WERI-Rb-1 (cell line): ENCODE data around the gene TRIM26.
"Not testable (repeated sequence)": the region's sequence is repeated elsewhere in the genome, so short reads cannot be mapped to it uniquely, and the experiment has no call there.

Experiments
- DNase-seq: peaks from one replicate; pipeline ENCODE4 v3.0.0-alpha.2; 2020
- H3K27ac ChIP-seq: fragments of 250-450 bp; sonication (Bioruptor Pico); 2 replicates; pipeline ENCODE4 v1.5.1; 2020; ENCODE audit warnings: mild to moderate bottlenecking, moderate library complexity
- H3K27me3 ChIP-seq: fragments of 250-450 bp; sonication (Bioruptor Pico); 2 replicates; pipeline ENCODE4 v1.5.1; 2021; ENCODE audit warnings: mild to moderate bottlenecking, low read depth, moderate library complexity; ENCODE audit not compliant: insufficient read depth, severe bottlenecking
- H3K36me3 ChIP-seq: fragments of 250-450 bp; sonication (Bioruptor Pico); 2 replicates; pipeline ENCODE4 v1.5.1; 2020; ENCODE audit warnings: mild to moderate bottlenecking, moderate library complexity
- H3K4me3 ChIP-seq: 2 replicates; pipeline ENCODE4 v1.5.1; 2011; ENCODE audit warnings: low read depth, mild to moderate bottlenecking, control low read depth, low read length
- H3K9me3 ChIP-seq: fragments of 250-450 bp; sonication (Bioruptor Pico); 2 replicates; pipeline ENCODE4 v1.5.1; 2021; ENCODE audit warnings: mild to moderate bottlenecking, moderate library complexity; ENCODE audit not compliant: severe bottlenecking
- TF ChIP-seq, protein P1 (sequence below): IDR thresholded peaks from 2 replicates; pipeline ENCODE4 v1.5.1; 2011; ENCODE audit warnings: low read depth, mild to moderate bottlenecking, control low read depth, inconsistent platforms, low read length

Gene TRIM26

GRCh38 chr6:30223339-30223738 is 10.1 kb upstream of the TRIM26 start:
- H3K27ac ChIP-seq = no peak overlapping the region
- no peak for DNase-seq
- H3K36me3 ChIP-seq = no peaks in the 10 kb centered on the region
- no peak overlapping the region for H3K4me3 ChIP-seq
- H3K27me3 ChIP-seq = peaks cover 3% of the 10 kb centered on the region
- TF ChIP-seq, protein P1, sequence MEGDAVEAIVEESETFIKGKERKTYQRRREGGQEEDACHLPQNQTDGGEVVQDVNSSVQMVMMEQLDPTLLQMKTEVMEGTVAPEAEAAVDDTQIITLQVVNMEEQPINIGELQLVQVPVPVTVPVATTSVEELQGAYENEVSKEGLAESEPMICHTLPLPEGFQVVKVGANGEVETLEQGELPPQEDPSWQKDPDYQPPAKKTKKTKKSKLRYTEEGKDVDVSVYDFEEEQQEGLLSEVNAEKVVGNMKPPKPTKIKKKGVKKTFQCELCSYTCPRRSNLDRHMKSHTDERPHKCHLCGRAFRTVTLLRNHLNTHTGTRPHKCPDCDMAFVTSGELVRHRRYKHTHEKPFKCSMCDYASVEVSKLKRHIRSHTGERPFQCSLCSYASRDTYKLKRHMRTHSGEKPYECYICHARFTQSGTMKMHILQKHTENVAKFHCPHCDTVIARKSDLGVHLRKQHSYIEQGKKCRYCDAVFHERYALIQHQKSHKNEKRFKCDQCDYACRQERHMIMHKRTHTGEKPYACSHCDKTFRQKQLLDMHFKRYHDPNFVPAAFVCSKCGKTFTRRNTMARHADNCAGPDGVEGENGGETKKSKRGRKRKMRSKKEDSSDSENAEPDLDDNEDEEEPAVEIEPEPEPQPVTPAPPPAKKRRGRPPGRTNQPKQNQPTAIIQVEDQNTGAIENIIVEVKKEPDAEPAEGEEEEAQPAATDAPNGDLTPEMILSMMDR = no peak
- H3K9me3 ChIP-seq = peaks cover 16% of the 10 kb centered on the region

- H3K36me3 ChIP-seq, H3K27ac ChIP-seq, DNase-seq, H3K27me3 ChIP-seq, H3K4me3 ChIP-seq: not testable (repeated sequence)
- H3K9me3 ChIP-seq = peaks cover 16% of the 10 kb centered on the region
Measured at GRCh38 chr6:30221956-30222355, 8.8 kb upstream of the TRIM26 start.

DNA sequence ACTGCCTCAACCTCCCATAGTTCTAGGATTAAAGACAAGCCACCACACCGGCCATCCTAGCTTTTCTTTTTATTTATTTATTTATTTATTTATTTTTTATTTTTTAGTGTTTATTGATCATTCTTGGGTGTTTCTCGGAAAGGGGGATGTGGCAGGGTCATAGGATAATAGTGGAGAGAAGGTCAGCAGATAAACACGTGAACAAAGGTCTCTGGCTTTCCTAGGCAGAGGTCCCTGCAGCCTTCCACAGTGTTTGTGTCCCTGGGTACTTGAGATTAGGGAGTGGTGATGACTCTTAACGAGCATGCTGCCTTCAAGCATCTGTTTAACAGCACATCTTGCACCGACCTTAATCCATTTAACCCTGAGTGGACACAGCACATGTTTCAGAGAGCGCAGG is 8.2 kb upstream of the TRIM26 start:
- H3K9me3 ChIP-seq = peaks cover 16% of the 10 kb centered on the region
- not testable (repeated sequence) for H3K27me3 ChIP-seq, H3K36me3 ChIP-seq, H3K4me3 ChIP-seq, H3K27ac ChIP-seq, DNase-seq

GRCh38 chr6:30219244-30219643 is 6.0 kb upstream of the TRIM26 start:
- Histone ChIP-seq H3K27me3 (no peaks in the 10 kb centered on the region), H3K36me3 (no peaks in the 10 kb centered on the region), H3K4me3 (no peak overlapping the region), H3K27ac (no peak overlapping the region), H3K9me3 (peaks cover 16% of the 10 kb centered on the region)
- TF ChIP-seq, protein P1 = peak; percentile 95
- DNase-seq = peak; percentile 73

GRCh38 chr6:30216096-30216495 is 2.9 kb upstream of the TRIM26 start:
- Histone ChIP-seq H3K9me3 (no peaks in the 10 kb centered on the region), H3K4me3 (no peak overlapping the region), H3K27me3 (no peaks in the 10 kb centered on the region), H3K36me3 (peaks cover 8% of the 10 kb centered on the region), H3K27ac (no peak overlapping the region)
- no peak for DNase-seq
- TF ChIP-seq, protein P1 = no peak

DNA sequence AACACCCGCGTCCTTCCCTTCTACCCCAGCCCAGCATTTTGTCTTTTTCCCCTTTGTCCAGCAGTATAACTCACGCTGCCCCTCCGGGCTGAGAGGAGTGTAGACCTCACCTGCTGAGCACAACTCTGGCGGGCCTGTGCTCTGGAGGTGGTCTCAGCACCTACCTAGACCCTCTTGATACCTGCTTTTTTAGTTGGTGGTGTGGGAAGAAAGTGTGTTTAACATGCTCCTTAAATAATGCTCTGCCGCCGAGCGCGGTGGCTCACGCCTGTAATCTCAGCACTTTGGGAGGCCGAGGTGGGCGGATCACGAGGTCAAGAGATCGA is 1.4 kb upstream of the TRIM26 start:
- TF ChIP-seq, protein P1 = no peak
- no peak for DNase-seq
- H3K4me3 ChIP-seq = peak overlapping the region; percentile 97
- no peaks in the 10 kb centered on the region for H3K27me3 ChIP-seq
- H3K27ac ChIP-seq = peak overlapping the region; percentile 91
- no peaks in the 10 kb centered on the region for H3K9me3 ChIP-seq
- peaks cover 13% of the 10 kb centered on the region for H3K36me3 ChIP-seq

DNA sequence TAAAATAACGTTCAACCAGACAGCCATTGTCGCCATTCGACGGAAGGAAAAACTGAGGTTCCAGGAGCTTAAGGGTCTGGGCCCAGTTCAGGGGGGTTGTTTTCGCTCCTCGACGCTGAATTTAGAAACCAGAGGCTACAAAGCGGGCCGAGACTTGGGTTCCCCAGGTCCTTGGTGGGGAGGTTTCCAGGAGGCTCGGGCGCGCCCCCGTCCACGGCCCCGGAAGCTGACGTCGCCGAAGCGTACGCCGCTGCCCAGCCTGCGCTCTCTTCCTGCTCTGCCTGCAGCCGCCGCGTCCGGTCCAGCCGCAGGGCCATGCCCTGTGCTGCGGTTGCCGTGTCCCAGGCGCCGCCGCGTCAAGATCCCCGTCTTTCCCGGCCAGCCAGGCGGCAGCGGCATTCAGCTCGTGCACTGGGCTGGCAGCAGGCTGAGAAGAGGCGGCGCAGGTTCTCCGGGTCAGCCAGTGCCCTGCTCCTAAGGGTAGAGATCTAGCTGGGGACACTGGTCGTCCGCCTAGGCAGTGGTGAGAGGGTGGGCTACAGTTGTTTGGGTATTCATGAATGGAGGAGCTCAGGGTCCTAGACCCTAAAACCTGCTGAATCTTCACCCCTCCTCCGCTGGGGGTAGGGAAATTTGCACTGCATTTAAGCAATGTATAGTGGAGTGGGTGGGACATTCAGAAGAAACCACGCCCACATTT is 901 bp upstream of the TRIM26 start:
- H3K27ac ChIP-seq = peak overlapping the region; percentile 91
- no peaks in the 10 kb centered on the region for H3K9me3 ChIP-seq
- H3K4me3 ChIP-seq = peak overlapping the region; percentile 97
- H3K36me3 ChIP-seq = peaks cover 18% of the 10 kb centered on the region
- H3K27me3 ChIP-seq = no peaks in the 10 kb centered on the region
- TF ChIP-seq, protein P1 = no peak
- peak; percentile 87 for DNase-seq
